HG03442 (cell line): ENCODE measurements around the gene SLC23A3.
"Not testable (repeated sequence)": the region's sequence is repeated elsewhere in the genome, so short reads cannot be mapped to it uniquely, and the experiment has no call there.

ENCODE experiments used
- ATAC-seq: cut with Tn5 transposase; IDR thresholded peaks from one replicate; pipeline ENCODE4 v1.9.1; 2021; ENCODE audit warnings: mild to moderate bottlenecking, moderate library complexity; ENCODE audit not compliant: unreplicated experiment

Gene SLC23A3

GRCh38 chr2:219205165-219205538, 35.3 kb upstream of the SLC23A3 start:
- ATAC-seq, result no peak

GRCh38 chr2:219204425-219205164, 34.8 kb upstream of the SLC23A3 start:
- no peak for ATAC-seq

- ATAC-seq, result not testable (repeated sequence)
Measured at GRCh38 chr2:219201331-219201730, 31.5 kb upstream of the SLC23A3 start.

GRCh38 chr2:219200502-219201326, 30.9 kb upstream of the SLC23A3 start:
- ATAC-seq, result not testable (repeated sequence)

- ATAC-seq, result no peak
Measured at GRCh38 chr2:219199470-219200211, 29.8 kb upstream of the SLC23A3 start.

GRCh38 chr2:219198974-219199373, 29.1 kb upstream of the SLC23A3 start:
- no peak for ATAC-seq

- no peak for ATAC-seq
Measured at GRCh38 chr2:219197388-219197787, 27.6 kb upstream of the SLC23A3 start.

- ATAC-seq, result no peak
Measured at GRCh38 chr2:219186754-219187456, 17.1 kb upstream of the SLC23A3 start.

GRCh38 chr2:219184121-219184520, 14.3 kb upstream of the SLC23A3 start:
- no peak for ATAC-seq

- no peak for ATAC-seq
Measured at GRCh38 chr2:219183151-219183772, 13.4 kb upstream of the SLC23A3 start.

- ATAC-seq, result no peak
Measured at GRCh38 chr2:219182331-219183150, 12.7 kb upstream of the SLC23A3 start.

- ATAC-seq, result no peak
Measured at GRCh38 chr2:219181531-219181930, 11.7 kb upstream of the SLC23A3 start.

GRCh38 chr2:219180961-219181360, 11.1 kb upstream of the SLC23A3 start:
- ATAC-seq, result no peak

GRCh38 chr2:219179601-219180465, 10.0 kb upstream of the SLC23A3 start:
- ATAC-seq, result no peak

GRCh38 chr2:219178377-219179175, 8.7 kb upstream of the SLC23A3 start:
- ATAC-seq, result peak; percentile 18

GRCh38 chr2:219177552-219178376, 7.9 kb upstream of the SLC23A3 start, which contains the start of gene RETREG2:
TSS of gene RETREG2 (plus strand) at chr2:219178275. CDS start at chr2:219178353, 78 bp downstream.
- ATAC-seq, result peak; percentile 34
